GM23338 (cell line): Measurements from ENCODE around the gene PSMC3. TPM values are rescaled to one million over a fixed set of nuclear protein-coding genes. Genes with fewer than 3 reads are reported as not detected.

Experiments
- ATAC-seq: fragments of 200-7000 bp; cut with Tn5 transposase; 3 replicates; pipeline ENCODE4 v1.9.1; 2020
- DNase-seq: peaks from one replicate; pipeline ENCODE4 v3.0.0-alpha.2; 2015; ENCODE audit warnings: low spot score
- H2AFZ ChIP-seq: fragments of 200-600 bp; sonication (generic); 2 replicates; pipeline ENCODE4 v1.8.0; 2016; ENCODE audit warnings: antibody characterized with exemption, mild to moderate bottlenecking, moderate library complexity
- H3F3A ChIP-seq: fragments of 200-600 bp; sonication (generic); replicated peaks from 2 replicates; pipeline ENCODE4 v1.8.0; 2017; ENCODE audit warnings: antibody characterized with exemption, mixed run types, low read depth
- H3K27ac ChIP-seq: fragments of 200-600 bp; sonication (generic); 2 replicates; pipeline ENCODE4 v1.6.1; 2016; ENCODE audit warnings: low read depth
- H3K27me3 ChIP-seq: fragments of 200-600 bp; sonication (generic); 2 replicates; pipeline ENCODE4 v1.8.0; 2016; ENCODE audit warnings: mild to moderate bottlenecking, mixed run types, moderate library complexity; ENCODE audit not compliant: insufficient read depth
- H3K36me3 ChIP-seq: fragments of 200-600 bp; sonication (generic); 2 replicates; pipeline ENCODE4 v1.8.0; 2016; ENCODE audit warnings: mild to moderate bottlenecking; ENCODE audit not compliant: insufficient read depth
- H3K4me1 ChIP-seq: fragments of 200-600 bp; sonication (generic); 2 replicates; pipeline ENCODE4 v1.8.0; 2016; ENCODE audit warnings: mild to moderate bottlenecking, moderate library complexity; ENCODE audit not compliant: insufficient read depth
- H3K4me2 ChIP-seq: fragments of 200-600 bp; sonication (generic); 2 replicates; pipeline ENCODE4 v1.7.1; 2017; ENCODE audit warnings: mixed run types
- H3K4me3 ChIP-seq: fragments of 200-600 bp; sonication (generic); 2 replicates; pipeline ENCODE4 v1.6.1; 2016; ENCODE audit warnings: mixed run types
- H3K79me2 ChIP-seq: fragments of 200-600 bp; sonication (generic); replicated peaks from 2 replicates; pipeline ENCODE4 v1.8.0; 2017; ENCODE audit warnings: mild to moderate bottlenecking; ENCODE audit not compliant: insufficient read depth
- H3K9me2 ChIP-seq: fragments of 200-600 bp; sonication (generic); 2 replicates; pipeline ENCODE4 v1.8.0; 2017; ENCODE audit not compliant: insufficient read depth
- H4K20me1 ChIP-seq: fragments of 200-600 bp; sonication (generic); replicated peaks from 2 replicates; pipeline ENCODE4 v1.8.0; 2017; ENCODE audit warnings: mild to moderate bottlenecking; ENCODE audit not compliant: insufficient read depth
- H3K27ac Mint-ChIP-seq: 2 replicates; pipeline ENCODE4 v1.8.0; 2020; ENCODE audit warnings: inconsistent platforms, mild to moderate bottlenecking, moderate library complexity, mixed read lengths
- H3K27me3 Mint-ChIP-seq: 3 replicates; pipeline ENCODE4 v1.8.0; 2022; ENCODE audit warnings: low read depth, mild to moderate bottlenecking, moderate library complexity, mixed read lengths, inconsistent platforms; ENCODE audit not compliant: insufficient read depth, poor library complexity
- H3K36me3 Mint-ChIP-seq: 3 replicates; pipeline ENCODE4 v1.8.0; 2021; ENCODE audit warnings: low read depth, mild to moderate bottlenecking, inconsistent platforms, moderate library complexity, mixed read lengths
- H3K4me1 Mint-ChIP-seq: 3 replicates; pipeline ENCODE4 v1.8.0; 2020; ENCODE audit warnings: mild to moderate bottlenecking, inconsistent platforms, mixed read lengths
- H3K4me3 Mint-ChIP-seq: 3 replicates; pipeline ENCODE4 v1.8.0; 2021; ENCODE audit warnings: moderate library complexity, mild to moderate bottlenecking, inconsistent platforms, mixed read lengths
- H3K9me3 Mint-ChIP-seq: 3 replicates; pipeline ENCODE4 v1.8.0; 2020; ENCODE audit warnings: moderate library complexity, mild to moderate bottlenecking, inconsistent platforms, mixed read lengths
- CREB1 ChIP-seq: fragments of 250-450 bp; sonication (Bioruptor Pico); IDR thresholded peaks from 2 replicates; pipeline ENCODE4 v1.5.0; 2020; ENCODE audit warnings: low read depth, mild to moderate bottlenecking, moderate library complexity
- CTCF ChIP-seq, 2 experiments: fragments of 200-600 bp in 1 of 2; sonication (generic) in 1 of 2; conservative IDR thresholded peaks; 2 replicates each; pipeline versions ENCODE4 v1.5.1 to v1.6.1; 2016 to 2017; ENCODE audit warnings: antibody characterized with exemption in 2 of 2, low read depth in 2 of 2, mild to moderate bottlenecking in 2 of 2, moderate library complexity in 1 of 2
- ETS1 ChIP-seq: IDR thresholded peaks from 2 replicates; pipeline ENCODE4 v1.6.1; 2016; ENCODE audit warnings: antibody characterized with exemption
- EZH2 ChIP-seq: fragments of 200-600 bp; sonication (generic); IDR thresholded peaks from one replicate; pipeline ENCODE4 v1.8.0; 2017; ENCODE audit warnings: antibody characterized with exemption, mild to moderate bottlenecking, low read depth; ENCODE audit not compliant: unreplicated experiment
- EZH2phosphoT487 ChIP-seq: fragments of 200-600 bp; sonication (generic); IDR thresholded peaks from one replicate; pipeline ENCODE4 v1.8.1; 2018; ENCODE audit warnings: antibody characterized with exemption; ENCODE audit not compliant: unreplicated experiment
- JUNB ChIP-seq: IDR thresholded peaks from one replicate; pipeline ENCODE4 v1.6.1; 2016; ENCODE audit warnings: antibody characterized with exemption; ENCODE audit not compliant: unreplicated experiment
- NANOG ChIP-seq: IDR thresholded peaks from 2 replicates; pipeline ENCODE4 v1.6.1; 2016; ENCODE audit warnings: antibody characterized with exemption, borderline replicate concordance
- POLR2AphosphoS5 ChIP-seq: IDR thresholded peaks from 2 replicates; pipeline ENCODE4 v1.6.1; 2016; ENCODE audit warnings: antibody characterized with exemption, low read depth
- REST ChIP-seq: IDR thresholded peaks from one replicate; pipeline ENCODE4 v1.6.1; 2018; ENCODE audit warnings: antibody characterized with exemption; ENCODE audit not compliant: unreplicated experiment
- STAT1 ChIP-seq: IDR thresholded peaks from one replicate; pipeline ENCODE4 v1.6.1; 2016; ENCODE audit warnings: antibody characterized with exemption; ENCODE audit not compliant: unreplicated experiment
- ZNF114 ChIP-seq: fragments of 250-450 bp; sonication (Bioruptor Pico); IDR thresholded peaks from 2 replicates; pipeline ENCODE4 v1.5.0; 2020; ENCODE audit warnings: mild to moderate bottlenecking, moderate library complexity
- ZNF331 ChIP-seq: fragments of 250-450 bp; sonication (Bioruptor Pico); IDR thresholded peaks from 2 replicates; pipeline ENCODE4 v1.5.0; 2020; ENCODE audit warnings: low read depth, mild to moderate bottlenecking, moderate library complexity
- ZNF462 ChIP-seq: fragments of 250-450 bp; sonication (Bioruptor Pico); IDR thresholded peaks from 2 replicates; pipeline ENCODE4 v1.5.0; 2020; ENCODE audit warnings: mild to moderate bottlenecking, moderate library complexity
- polyA plus RNA-seq: library from polyadenylated mRNA; unstranded; fragments of >200 nt; fragmentation: Nextera tagmentation; extraction: Ambion mirVana; gene quantifications from 2 replicates; pipeline ENCODE4 v1.2.1, GENCODE V29; 2016
- total RNA-seq: library from RNA; depleted of rRNA; stranded (reverse); fragments of >200 nt; shearing (Covaris generic); gene quantifications from 2 replicates; pipeline ENCODE4 v1.2.3, GENCODE V29; 2014

Gene PSMC3
- total and polyA plus RNA-seq, 2 experiments from 2014 or later = 147 to 190 TPM

- Mint-ChIP-seq H3K4me3 (no peak overlapping the region), H3K9me3 (no peaks in the 10 kb centered on the region), H3K36me3 (no peaks in the 10 kb centered on the region), H3K27me3 (peaks cover 3% of the 10 kb centered on the region), H3K4me1 (peaks cover 2% of the 10 kb centered on the region; the same call in 2 of the 3 replicates), H3K27ac (peak overlapping the region; percentile 74; the same call in 1 of the 2 replicates)
- Histone ChIP-seq H3K4me2 (no peak overlapping the region), H3K36me3 (no peaks in the 10 kb centered on the region), H2AFZ (0 out of 2 replicates have a peak overlapping the region, but pooled peaks have one; percentile 52), H3K9me2 (no peaks in the 10 kb centered on the region), H3K27ac (no peak overlapping the region), H3K4me1 (no peaks in the 10 kb centered on the region), H3F3A (no peaks in the 10 kb centered on the region), H3K79me2 (no peaks in the 10 kb centered on the region), H4K20me1 (no peaks in the 10 kb centered on the region), H3K4me3 (no peak overlapping the region), H3K27me3 (no peaks in the 10 kb centered on the region)
- ATAC-seq = no peak
- no peak for DNase-seq
- no peak for TF ChIP-seq JUNB
- TF ChIP-seq STAT1 = no peak
- TF ChIP-seq NANOG = no peak
- no peak for TF ChIP-seq REST
- TF ChIP-seq CTCF (conservative IDR thresholded peaks at IDR 0.05; ENCODE audit: low read depth in 2 of 2) = no peak
- TF ChIP-seq ZNF114 (CRISPR knock-in tag) = no peak
- TF ChIP-seq ZNF462 (CRISPR knock-in tag) = no peak
- TF ChIP-seq POLR2AphosphoS5 = no peak
- TF ChIP-seq ETS1 = no peak
- TF ChIP-seq CREB1 (CRISPR knock-in tag) = no peak
- TF ChIP-seq EZH2phosphoT487 = no peak
- TF ChIP-seq ZNF331 (CRISPR knock-in tag) = no peak
- TF ChIP-seq EZH2 = no peak
Observed at GRCh38 chr11:47391077-47391583, 35.1 kb downstream of the PSMC3 start.
